GM20431 (cell line): ENCODE data around the gene HACD3.
"Not testable (repeated sequence)": the region's sequence is repeated elsewhere in the genome, so short reads cannot be mapped to it uniquely, and the experiment has no call there.

Experiments used
- in situ Hi-C: fragments of 300-500 bp; cut with MseI, MboI; formaldehyde crosslinking; loops from one replicate; pipeline ENCODE4 v1.15.0; 2020; ENCODE audit warnings: low sequenced_read_pairs; ENCODE audit not compliant: unreplicated experiment

HACD3 gene

DNA sequence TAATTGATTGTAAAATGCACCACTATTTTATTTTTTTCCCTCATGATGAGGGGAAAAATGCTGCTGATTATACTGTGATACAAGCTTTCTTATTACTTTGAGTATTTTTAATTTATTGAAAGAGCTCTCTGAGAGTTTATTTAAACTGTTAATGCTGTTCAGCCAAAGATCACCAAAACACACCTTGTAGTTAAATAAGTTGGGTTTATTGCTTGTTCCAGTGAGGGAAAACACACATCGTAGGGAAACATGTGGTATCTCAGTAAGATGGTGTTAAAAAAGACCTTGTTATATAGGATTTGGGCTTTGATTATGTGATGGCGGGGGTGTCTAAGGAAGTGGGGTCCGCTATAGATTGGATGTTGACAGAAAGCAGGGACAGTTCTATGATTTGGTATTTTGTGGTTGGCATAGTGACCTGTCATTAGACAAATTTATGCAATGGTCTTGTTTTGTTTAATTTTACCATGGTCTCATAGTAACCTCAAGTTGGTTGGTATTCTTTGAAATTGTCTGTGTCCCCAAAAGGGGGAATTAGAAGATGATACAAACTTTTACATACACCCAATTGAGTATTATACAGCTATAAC is 11.1 kb downstream of the HACD3 start:
- in situ Hi-C loops: no loop called here

DNA sequence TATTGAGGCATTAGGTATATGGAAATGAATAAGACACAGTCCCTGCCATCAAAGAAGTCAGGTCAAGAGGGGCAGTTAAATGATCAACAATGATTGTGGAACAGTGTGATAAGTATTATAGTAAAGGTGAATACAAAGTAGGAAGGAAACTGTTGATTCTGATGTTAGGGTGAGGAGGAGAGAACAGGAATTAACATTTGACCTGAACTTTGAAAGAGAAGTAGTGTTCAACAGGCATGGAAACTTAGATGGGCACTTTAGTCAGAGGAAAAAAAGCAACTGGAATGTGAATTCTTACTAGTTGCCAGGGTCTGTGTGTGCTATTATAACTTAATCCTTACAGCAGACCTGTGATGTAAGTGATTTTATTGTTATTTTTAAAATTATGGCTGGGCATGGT is 17.6 kb downstream of the HACD3 start:
- in situ Hi-C loops: no loop called here

DNA sequence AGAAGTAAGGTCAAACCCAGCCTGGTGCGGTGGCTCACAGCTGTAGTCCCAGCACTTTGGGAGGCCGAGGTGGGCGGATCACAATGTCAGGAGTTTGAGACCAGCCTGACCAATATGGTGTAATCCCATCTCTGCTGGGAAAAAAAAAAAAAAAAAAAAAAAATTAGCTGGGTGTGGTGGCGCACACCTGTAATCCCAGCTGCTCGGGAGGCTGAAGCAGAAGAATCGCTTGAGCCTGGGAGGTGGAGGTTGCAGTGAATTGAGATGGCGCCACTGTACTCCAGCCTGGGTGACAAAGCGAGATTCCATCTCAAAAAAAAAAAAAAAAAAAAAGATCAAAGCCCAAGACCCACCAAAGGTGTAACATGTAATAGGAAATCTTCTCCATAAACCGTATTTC is 19.0 kb downstream of the HACD3 start:
- in situ Hi-C loops: not testable (repeated sequence)

DNA sequence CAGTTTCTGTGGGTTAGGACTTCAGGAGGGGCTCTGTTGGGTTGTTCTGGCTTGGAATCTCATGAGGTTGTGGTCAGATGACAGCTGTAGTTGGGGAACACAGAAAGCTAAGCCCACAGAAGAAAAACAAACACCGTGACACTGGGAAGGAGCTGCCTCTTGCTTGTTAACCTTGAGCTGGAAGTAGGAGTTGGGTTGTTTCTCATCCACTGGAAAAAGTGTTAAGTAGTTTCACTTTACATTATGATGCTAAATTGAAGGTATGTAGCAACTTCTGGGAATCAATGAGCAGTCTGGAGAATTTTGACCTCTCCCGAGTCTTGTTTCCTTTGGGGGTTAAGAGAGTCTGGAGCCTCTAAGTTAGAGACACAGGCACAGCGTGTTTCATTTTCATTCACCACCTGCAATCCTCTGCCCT is 20.4 kb downstream of the HACD3 start:
- in situ Hi-C loops: no loop called here

DNA sequence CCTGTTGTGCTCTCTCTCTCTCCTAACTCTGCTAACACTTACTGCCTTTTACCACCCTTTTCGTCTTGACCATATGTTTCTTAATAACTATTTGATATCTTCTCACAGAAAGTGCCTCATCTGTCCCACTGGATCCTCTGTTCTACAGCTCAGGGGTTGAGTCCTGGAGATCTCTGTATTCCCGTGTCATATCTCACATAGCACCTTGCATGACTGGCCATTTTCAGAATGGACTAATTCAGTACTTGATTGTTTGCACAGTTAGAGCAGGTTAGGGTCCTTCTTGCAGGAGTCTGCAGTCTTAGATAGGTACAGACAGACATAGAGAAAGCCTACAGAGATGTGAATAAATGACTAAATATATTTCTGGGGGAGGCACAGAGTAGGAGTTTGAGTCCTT is 20.9 kb downstream of the HACD3 start:
- in situ Hi-C loops: no loop called here

DNA sequence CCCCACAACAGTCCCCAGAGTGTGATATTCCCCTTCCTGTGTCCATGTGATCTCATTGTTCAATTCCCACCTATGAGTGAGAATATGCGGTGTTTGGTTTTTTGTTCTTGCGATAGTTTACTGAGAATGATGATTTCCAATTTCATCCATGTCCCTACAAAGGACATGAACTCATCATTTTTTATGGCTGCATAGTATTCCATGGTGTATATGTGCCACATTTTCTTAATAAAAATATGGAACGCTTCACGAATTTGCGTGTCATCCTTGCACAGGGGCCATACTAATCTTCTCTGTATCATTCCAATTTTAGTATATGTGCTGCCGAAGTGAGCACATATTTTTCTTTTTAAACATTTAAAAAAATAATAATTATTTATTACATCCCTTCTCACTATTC is 22.6 kb downstream of the HACD3 start:
- in situ Hi-C loops: not testable (repeated sequence)

DNA sequence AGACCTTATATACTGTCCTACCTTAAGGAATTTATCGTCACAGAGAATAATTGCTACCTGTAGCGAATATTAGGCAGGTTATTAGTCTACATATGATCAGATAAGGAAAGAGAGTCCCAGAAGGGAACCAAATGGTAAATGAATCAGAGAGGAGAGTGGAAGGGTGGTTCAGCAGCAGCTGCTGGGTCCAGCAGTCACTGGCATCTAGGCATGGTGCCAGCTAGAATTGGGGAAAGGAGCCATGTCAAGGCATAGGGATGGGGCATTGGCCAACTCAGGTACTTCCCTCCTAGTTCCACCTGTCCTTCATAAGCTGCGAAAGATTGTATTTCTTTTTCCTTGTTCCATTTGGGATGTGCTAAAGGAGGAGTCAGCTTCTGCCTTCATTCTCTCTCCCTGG is 23.4 kb downstream of the HACD3 start:
- in situ Hi-C loops: no loop called here

DNA sequence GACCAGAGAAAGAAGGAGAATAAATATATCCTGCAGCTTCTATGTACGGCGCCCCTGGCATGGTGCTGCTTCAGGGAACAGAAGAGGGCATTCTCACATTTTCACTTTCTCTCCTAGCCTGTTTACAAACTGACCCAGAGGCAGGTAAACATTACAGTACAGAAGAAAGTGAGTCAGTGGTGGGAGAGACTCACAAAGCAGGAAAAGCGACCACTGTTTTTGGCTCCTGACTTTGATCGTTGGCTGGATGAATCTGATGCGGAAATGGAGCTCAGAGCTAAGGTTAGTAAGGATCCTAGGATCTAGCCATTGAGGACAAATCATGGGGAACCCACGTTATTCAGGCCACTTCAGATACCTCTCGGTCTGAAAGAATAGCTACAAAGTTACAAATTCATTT is 26.4 kb downstream of the HACD3 start:
- in situ Hi-C loops: no loop called here

DNA sequence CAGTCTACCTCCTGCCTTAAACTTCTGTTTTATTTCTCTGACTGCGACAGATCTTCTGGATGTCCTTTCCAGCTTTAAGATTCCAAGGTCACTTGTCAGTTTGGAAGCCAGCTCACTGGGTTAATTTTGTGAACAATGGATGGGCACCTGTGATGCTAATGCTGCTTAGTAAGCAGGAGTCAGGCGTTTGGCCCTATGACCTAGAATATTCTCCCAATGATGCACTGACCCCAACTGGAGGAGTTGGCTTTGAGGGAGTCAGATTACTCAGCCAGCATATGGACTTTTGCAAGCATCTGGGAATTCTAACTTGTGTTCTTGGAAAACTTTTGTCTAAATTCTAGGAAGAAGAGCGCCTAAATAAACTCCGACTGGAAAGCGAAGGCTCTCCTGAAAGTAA is 28.1 kb downstream of the HACD3 start:
- in situ Hi-C loops: no loop called here

DNA sequence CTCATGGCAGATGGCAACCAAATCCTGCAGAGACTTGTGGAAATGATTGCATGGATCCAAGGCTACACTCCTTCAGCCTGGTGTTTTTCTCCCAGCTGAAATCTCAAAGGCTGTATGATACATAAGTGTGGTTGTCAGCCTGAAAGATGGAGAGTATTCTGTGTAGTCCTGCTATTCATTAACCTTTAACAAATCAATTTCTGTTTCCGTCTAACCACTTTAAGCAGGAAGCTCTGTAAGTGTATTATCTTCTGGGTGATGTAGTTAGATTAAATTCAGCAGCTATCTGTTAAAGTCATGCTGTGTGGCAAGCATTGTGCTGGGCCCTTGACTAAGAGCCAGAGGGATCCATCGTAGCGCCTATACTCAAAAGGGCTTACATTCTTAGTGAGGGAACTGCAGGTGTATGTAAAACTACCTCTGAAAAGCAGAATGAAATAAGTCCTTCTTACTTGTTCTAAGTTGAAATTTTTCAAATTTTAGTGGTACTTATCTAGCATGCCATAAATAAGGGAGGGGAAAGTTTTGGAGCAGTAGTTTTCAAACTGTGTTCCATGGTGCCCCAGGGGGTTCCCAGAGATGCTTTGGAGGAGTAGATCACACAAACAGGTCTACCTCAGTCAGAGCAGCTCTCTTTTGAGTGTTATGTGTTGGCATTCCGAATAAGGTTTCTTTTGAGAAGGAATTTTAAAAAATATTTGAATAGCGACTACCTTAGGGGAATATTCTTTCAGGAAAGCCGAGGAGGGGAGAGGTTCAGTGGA is 28.9 kb downstream of the HACD3 start:
- in situ Hi-C loops: no loop called here

DNA sequence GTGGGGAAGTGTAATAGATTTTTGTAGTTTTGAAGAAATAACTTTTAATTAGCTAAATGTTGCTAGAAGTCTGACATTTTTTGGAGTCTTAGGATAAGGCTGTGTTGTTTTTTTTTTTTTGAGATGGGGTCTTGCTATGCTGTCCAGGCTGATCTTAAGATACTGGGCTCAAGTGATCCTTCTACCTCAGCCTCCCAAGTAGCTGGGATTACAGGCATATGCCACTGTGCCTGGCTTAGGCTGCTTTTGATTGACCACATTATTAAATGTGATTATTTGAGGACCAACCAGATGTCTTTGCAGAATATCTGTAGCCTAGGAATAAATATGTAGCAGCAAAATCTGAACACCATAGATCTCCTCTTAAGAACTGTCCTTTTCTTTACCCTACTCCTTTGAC is 29.7 kb downstream of the HACD3 start:
- in situ Hi-C loops: no loop called here

DNA sequence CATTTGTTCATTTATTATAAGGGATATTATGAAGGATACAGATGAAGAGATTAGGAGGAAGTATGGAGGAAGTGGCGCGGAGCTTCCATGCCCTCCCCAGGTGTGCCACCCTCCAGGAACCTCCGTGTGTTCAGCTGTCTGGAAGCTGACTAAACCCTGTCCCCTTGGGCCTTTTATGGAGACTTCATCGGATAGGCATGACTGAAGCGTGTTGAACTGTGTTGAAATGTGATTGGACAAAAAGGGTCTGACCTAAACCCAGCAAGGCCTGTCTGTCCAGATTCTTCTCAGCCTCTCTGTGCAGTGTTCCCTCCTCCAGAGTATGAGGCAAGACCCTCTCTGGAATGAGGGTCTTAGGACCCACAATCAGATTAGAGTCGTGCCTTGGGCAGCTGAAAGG is 31.7 kb downstream of the HACD3 start:
- in situ Hi-C loops: no loop called here

DNA sequence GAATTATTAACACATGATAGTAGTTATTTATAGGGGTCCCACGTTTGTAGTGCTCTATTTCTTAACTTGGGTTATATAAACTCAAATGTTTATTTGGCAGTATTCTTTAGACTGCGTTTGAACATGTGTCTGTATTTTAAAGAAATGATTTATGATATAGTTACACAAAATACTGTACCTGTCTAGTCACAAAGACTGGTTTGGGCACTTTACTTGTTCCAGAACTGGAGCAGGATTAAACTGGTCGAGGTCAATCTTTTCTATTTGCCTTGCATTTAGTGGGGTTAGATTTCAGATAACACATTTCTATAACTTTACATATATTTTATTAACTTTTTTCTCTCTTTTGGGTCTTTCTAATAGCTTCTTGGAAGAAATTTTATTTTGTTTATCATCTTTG is 39.5 kb downstream of the HACD3 start:
- in situ Hi-C loops: no loop called here

DNA sequence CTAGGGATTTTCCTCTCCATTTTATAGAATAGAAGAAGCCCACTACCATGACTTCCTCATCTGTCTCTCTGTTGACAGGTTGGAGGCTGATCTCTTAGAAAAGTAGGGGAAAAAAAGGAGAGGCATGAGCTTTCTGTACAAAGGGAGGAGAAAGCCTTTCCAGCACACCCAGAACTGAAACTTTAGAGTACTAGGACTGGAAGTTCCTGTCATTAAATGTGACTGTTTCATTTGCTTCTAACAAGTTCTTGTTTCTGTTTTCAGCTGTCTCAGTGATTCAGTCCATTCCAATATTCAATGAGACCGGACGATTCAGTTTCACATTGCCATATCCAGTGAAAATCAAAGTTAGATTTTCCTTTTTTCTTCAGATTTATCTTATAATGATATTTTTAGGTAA is 41.7 kb downstream of the HACD3 start:
- in situ Hi-C loops: no loop called here

DNA sequence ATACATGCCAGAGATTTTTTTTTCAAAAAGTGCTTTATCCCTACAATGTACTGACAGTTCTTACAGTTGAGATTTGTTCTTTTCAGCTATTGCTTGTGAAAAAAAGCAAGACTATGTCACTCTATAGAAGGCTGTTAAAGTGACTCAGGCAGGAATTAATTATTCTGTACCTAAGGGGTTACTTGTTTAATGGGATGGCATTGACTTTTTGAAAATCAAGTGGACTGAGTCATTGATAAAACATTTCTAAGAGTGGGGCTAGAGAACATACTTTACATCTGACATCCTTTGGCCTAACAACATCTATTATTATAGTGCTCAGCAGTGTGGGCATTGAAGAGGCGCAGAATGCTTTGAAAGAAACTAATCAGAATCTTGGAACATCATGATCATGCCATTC is 46.4 kb downstream of the HACD3 start:
- in situ Hi-C loops: no loop called here

DNA sequence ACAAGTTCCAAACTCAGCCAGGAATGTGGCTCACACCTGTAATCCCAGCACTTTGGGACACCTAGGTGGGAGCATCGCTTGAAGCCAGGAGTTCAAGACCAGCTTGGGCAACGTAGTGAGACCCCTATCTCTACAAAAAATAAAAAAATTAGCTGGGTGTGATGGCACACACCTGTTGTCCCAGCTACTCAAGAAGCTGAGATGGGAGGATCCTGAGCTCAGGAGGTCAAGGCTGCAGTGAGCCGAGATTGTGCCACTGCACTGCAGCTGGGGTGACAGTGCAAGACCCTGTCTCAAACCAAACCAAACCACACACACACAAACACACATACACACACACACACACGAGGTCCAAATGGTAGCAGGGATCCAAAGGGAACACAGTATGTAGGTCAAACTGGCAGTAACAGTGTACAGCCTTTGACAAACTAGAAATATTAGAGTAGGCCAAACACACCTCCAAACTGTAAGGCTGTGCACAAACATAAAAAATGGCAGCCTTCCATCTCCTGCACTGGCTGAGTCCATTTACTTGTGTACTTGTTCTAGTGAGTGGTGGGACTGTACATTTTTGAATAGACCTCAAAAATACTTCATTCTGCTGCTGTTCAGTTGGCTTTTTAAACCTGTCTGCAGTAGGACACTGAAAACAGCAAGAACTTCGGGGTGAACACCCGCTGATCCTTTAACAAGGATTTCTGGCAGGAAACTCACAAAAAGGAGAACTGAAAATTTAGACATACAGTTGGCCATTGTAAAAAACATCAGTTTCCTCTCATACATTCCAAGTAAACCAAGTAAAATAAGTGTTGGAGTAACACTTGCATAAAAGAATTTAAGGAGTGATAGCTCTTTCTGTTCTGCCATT is 47.1 kb downstream of the HACD3 start:
- in situ Hi-C loops: no loop called here

DNA sequence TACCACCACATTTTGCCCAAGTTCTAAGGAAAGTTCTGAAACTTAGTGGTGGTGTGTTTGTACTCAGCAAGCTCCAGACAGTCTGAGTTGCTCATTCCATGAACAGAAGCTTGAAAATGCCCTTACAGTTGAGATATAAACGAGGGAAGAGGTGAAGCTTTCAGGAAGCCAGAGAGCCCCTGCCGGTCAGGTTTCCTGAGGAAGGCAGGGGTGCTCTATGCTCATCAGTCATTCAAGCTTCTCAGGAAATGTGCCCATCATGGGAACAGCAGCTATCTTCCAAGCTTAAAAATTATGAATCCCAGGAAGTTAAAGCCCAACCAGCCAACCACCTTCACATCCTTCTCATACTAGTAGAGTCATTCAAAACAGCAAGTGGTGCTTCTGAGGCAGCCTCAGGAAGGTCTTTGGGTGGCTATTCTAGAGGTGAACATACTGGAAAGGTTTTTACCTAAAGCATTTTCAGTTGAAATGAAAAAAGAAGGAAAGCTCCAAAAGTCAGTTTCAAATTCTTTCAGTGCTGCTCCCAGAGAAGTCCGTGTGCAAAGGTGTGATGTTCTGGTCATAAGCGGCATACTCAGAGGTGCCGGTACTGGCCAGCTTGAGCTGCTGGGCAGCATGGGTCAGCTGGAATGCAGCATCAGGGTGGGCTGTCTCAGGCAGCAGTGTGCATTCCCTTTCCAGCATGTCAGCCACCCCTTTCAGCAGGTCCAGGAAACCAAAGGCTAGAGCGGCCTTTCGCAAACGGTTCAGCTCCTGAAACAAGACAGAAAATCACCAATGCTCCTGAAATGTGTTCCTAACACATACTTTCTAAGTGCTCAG is 48.9 kb downstream of the HACD3 start:
- in situ Hi-C loops: no loop called here

DNA sequence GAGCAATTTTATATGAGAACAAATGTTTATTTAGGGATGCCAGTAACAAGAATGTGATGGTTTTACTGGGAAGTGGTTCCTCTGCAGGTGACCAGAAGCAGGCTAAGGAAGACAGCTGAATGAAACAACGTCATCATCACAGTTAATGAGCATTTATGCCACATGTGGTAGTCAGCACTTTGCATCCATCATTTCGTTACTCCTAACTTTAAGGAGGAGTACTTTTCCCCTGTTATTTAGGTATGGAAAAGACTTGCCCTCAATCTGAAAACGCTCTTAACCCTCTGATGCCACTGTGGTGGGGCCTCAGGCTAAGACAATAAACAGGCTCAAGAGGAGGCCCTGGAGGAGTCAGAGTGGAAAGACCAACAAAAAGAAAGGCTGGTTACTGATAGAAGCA is 49.5 kb downstream of the HACD3 start:
- in situ Hi-C loops: no loop called here

DNA sequence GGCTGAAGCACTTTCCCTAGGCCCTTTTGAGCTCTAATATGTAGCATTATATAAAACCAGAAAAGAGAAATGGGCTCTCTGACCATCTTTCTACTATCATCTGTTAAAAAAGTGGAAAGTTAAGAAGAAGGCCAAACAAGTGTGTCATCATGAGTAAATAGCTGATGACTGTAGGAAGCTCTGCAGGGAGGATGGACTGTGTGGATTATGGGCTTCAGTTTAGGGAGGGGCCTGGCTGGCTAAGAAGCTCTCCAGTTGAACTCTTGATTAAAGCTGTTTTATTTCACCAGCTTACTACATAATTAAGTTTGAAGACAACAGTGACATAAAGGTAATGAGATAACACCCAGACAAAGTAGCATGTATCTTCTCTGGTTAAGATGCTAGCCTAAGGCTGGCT is 50.0 kb downstream of the HACD3 start:
- in situ Hi-C loops: no loop called here

DNA sequence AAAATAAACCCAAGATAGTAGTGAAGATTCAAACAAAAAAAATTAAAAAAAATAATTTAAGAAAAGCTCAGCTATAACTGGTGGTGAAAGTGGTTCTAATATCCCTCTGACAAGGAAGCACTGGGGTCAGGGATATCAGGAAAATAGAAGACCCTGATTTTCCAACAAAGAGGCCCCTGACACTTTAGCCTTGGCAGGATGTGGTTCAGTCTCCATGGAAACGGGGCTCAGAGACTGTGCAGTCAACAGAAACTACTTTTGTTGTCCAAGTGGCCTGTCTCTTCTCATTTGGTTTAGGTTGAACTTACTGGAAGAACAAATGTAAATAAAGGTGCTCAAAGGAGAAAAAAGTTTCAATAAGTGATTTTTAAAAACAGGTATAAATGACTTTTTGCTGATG is 53.4 kb downstream of the HACD3 start:
- in situ Hi-C loops: no loop called here
